ENCODE data around the gene LAMA3. TPM values are rescaled to one million over a fixed set of nuclear protein-coding genes. Genes with fewer than 3 reads are reported as not detected.

LAMA3 gene
- total and polyA plus RNA-seq, 8 donors, result 2.1 to 13.9 (median 5.1) TPM

DNA sequence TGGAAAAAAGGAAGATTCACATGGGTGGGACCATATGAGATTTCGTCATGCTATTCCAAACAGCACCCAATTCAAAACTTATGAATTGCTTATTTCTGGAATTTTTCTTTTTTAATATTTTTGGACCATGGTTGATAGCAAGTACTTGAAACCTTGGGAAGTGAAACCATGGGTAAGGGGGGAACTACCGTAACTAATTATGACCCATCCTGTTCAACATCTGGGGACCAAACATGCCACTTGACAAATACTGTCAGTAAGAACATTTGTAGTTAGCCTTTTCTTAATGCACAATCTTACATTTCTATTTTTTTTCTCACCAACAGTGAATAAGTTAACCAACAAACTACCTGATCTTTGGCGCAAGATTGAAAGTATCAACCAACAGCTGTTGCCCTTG, 219.6 kb downstream of the LAMA3 start:
- Histone ChIP-seq H3K36me3 (peaks cover 0 to 6% (median 0%) of the 10 kb centered on the region in 3 donors), H3K4me3 (no peak overlapping the region), H3K27me3 (no peaks in the 10 kb centered on the region), H3K27ac (no peak overlapping the region), H3K4me1 (no peaks in the 10 kb centered on the region), H3K9me3 (no peaks in the 10 kb centered on the region)
- no peak for FAIRE-seq
- intact Hi-C loops (cut with DNase I), result no loop called here
- no peak for TF ChIP-seq CTCF (IDR thresholded peaks at IDR 0.05)
- DNase-seq, result no peak
- 96 to 97% methylated on average over 3 of the region's 3 CpGs for WGBS, 2 donors
- no peak for ATAC-seq

- no peaks in the 10 kb centered on the region for H3K9me3 ChIP-seq
- no peak for FAIRE-seq
- no peak for ATAC-seq
- no peak overlapping the region for H3K4me3 ChIP-seq
- 44 to 48% methylated on average over 2 of the region's 2 CpGs for WGBS, 2 donors
- intact Hi-C loops (cut with DNase I), result loop anchor here in 1 of 3 donors (10.0 kb wide), 1 partner anchor 95 kb away; no protein-coding TSS in a partner anchor
- peaks cover 0 to 3% (median 0%) of the 10 kb centered on the region in 3 donors for H3K36me3 ChIP-seq
- no peak for DNase-seq
- H3K4me1 ChIP-seq, result no peaks in the 10 kb centered on the region
- no peaks in the 10 kb centered on the region for H3K27me3 ChIP-seq
- no peak for TF ChIP-seq CTCF (IDR thresholded peaks at IDR 0.05)
- H3K27ac ChIP-seq, result no peak overlapping the region
These were observed 220.8 kb downstream of the LAMA3 start for GRCh38 chr18:23910032-23910431.

DNA sequence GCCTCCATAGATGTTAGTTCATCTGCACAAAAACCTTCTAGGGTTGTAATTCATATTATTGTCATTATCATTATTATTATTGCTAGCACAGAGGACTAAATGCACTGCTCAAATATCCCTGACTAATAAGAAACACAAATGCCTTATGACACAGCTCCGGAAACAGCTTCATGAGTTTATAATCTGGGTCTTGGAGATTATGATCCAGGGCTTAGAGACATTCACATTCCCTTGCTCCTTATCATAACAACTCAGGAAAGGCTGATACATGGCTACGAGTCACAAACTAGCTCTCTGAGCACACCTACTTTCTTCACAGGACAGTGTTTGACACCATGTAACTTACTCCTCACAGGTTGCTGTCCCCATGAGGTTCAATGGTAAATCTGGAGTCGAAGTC, 223.1 kb downstream of the LAMA3 start:
- Histone ChIP-seq H3K9me3 (no peaks in the 10 kb centered on the region), H3K27ac (no peak overlapping the region), H3K36me3 (peaks cover 0 to 3% (median 0%) of the 10 kb centered on the region in 3 donors), H3K4me1 (no peaks in the 10 kb centered on the region), H3K4me3 (no peak overlapping the region), H3K27me3 (no peaks in the 10 kb centered on the region)
- ATAC-seq (no peak), FAIRE-seq (no peak), DNase-seq (no peak)
- no peak for TF ChIP-seq CTCF (IDR thresholded peaks at IDR 0.05)
- 82 to 91% methylated on average over 3 of the region's 3 CpGs for WGBS, 2 donors
- intact Hi-C loops (cut with DNase I), result loop anchor here in 1 of 3 donors (10.0 kb wide), 1 partner anchor 98 kb away; no protein-coding TSS in a partner anchor

DNA sequence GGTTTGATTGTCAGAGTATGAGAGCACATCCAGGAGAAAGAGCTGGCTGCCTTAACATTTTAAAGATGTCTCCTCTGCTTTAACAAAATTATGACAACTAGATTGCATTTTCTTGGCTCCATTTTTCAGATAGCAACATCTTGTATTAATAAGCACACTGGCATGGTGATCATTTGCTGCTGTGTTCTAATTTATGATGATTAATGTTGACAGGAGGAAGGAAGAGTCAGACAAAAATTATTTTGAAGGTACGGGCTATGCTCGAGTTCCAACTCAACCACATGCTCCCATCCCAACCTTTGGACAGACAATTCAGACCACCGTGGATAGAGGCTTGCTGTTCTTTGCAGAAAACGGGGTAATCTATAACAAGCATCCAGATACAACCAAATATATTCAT, 227.1 kb downstream of the LAMA3 start:
- Histone ChIP-seq H3K36me3 (peaks cover 0 to 3% (median 0%) of the 10 kb centered on the region in 3 donors), H3K27me3 (no peaks in the 10 kb centered on the region), H3K27ac (no peak overlapping the region), H3K4me1 (no peaks in the 10 kb centered on the region), H3K4me3 (no peak overlapping the region), H3K9me3 (no peaks in the 10 kb centered on the region)
- intact Hi-C loops (cut with DNase I), result loop anchor here in 1 of 3 donors (5.0 to 10.0 kb wide), 2 partner anchors 102 to 294 kb away; no protein-coding TSS in a partner anchor
- TF ChIP-seq CTCF (IDR thresholded peaks at IDR 0.05), result no peak
- no peak for FAIRE-seq
- no peak for ATAC-seq
- WGBS, 2 donors, result 57 to 61% methylated on average over 4 of the region's 4 CpGs
- no peak for DNase-seq

GRCh38 chr18:23918395-23919032, 229.3 kb downstream of the LAMA3 start:
- H3K27ac ChIP-seq, result no peak overlapping the region
- intact Hi-C loops (cut with DNase I), result loop anchor here in 1 of 3 donors (5.0 to 10.0 kb wide), 2 partner anchors 104 to 296 kb away; no protein-coding TSS in a partner anchor
- H3K4me1 ChIP-seq, result no peaks in the 10 kb centered on the region
- H3K4me3 ChIP-seq, result no peak overlapping the region
- peak; percentile 77 to 84 (median 81) for TF ChIP-seq CTCF (IDR thresholded peaks at IDR 0.05)
- no peaks in the 10 kb centered on the region for H3K27me3 ChIP-seq
- FAIRE-seq (no peak), DNase-seq (peak; percentile 35 to 89 (median 66)), ATAC-seq (peak in 3 of 4 donors; percentile 82 to 88 (median 87))
- H3K9me3 ChIP-seq, result no peaks in the 10 kb centered on the region
- 30 to 33% methylated on average over 10 of the region's 10 CpGs for WGBS, 2 donors
- peaks cover 0 to 10% (median 0%) of the 10 kb centered on the region in 3 donors for H3K36me3 ChIP-seq
